ENCODE results near the gene NFATC2.

Gene NFATC2

DNA sequence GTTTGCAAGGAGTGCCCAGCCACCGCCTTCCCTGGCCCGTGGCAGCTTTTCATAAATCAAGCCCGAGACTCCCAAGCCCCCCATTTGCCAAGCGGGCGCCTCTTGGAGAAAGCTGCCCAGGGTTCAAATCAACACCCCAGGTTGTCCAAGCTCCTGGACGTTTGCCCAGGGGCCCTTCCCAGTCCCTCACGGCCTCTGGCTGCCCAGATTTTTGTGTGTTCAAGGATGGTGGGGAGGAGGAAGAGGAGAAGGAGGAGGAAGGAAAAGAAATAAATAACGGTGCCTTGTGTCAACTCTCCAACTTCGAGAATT lies 20.6 kb upstream of the NFATC2 start:
- no peak for DNase-seq (ENCODE audit: low read depth)
- TF ChIP-seq, protein P1, sequence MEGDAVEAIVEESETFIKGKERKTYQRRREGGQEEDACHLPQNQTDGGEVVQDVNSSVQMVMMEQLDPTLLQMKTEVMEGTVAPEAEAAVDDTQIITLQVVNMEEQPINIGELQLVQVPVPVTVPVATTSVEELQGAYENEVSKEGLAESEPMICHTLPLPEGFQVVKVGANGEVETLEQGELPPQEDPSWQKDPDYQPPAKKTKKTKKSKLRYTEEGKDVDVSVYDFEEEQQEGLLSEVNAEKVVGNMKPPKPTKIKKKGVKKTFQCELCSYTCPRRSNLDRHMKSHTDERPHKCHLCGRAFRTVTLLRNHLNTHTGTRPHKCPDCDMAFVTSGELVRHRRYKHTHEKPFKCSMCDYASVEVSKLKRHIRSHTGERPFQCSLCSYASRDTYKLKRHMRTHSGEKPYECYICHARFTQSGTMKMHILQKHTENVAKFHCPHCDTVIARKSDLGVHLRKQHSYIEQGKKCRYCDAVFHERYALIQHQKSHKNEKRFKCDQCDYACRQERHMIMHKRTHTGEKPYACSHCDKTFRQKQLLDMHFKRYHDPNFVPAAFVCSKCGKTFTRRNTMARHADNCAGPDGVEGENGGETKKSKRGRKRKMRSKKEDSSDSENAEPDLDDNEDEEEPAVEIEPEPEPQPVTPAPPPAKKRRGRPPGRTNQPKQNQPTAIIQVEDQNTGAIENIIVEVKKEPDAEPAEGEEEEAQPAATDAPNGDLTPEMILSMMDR (IDR thresholded peaks at IDR 0.05; ENCODE audit: control insufficient read depth, extremely low read depth, insufficient read depth), result no peak
- H3K4me3 ChIP-seq (ENCODE audit: low read depth, low read length), result no peak overlapping the region; the same call in 1 of the 2 replicates

DNA sequence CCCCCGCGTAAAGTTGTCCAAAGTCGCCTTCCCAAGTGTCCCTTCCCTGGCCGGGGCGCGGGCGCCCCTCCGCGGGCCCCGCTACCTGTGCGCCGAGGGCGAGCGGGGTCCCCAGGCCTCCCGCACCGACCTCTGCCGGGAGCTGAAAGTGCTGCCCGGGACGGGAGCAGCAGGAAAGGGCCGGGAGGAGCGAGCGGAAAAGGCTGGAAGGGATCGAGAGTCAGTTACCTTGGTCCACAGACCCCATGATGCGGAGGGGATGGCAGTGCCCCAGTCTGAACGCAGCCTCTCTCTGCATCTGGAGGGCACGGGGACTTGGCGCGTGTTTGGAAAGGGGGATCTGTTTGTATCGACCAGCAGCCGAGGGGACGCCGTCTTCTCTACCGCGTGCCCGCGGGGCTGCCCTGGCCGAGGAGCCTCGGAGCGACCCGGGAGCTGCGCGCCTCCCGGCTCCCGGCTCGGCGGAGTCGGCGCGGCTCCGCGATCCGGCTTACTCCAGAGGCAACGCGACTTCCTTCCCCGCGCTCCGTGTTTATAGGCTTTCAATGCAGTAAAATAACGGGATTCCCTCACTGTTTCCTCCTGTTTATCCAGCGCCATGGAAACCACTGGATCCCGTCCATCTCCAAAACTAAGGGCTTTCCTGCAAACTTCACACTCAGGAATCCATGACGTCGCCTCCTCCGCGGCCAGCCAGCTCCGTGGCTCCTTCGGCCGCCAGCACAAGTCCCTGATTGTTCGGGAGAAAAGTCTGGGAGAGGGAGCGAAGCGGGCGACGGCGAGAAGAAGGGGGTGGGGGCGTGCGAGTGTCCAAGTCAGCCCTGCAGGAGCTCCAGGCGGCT lies 20.0 kb upstream of the NFATC2 start:
- peak overlapping the region; percentile 41 for H3K4me3 ChIP-seq (ENCODE audit: low read depth, low read length)
- TF ChIP-seq, protein P1 (IDR thresholded peaks at IDR 0.05; ENCODE audit: control insufficient read depth, extremely low read depth, insufficient read depth), result 0 out of 2 replicates have a peak, but pooled peaks have one; percentile 14
- peak; percentile 72 for DNase-seq (ENCODE audit: low read depth)

DNA sequence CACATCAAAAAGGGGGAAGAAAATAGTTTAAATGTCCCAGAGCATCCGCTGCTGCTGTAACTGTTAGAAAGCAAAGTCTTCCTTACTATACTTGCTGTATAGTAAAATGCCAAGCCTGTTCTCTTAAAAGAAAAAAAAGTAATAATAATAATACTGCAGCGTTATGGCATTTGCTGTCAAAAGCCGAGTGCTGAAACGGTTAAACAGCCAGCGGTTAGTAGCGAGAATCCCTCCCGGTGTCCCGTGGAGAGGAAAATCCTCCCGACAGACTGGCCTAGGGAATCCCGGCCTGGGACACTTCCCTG lies 19.5 kb upstream of the NFATC2 start:
- peak overlapping the region; percentile 41 for H3K4me3 ChIP-seq (ENCODE audit: low read depth, low read length)
- TF ChIP-seq, protein P1 (IDR thresholded peaks at IDR 0.05; ENCODE audit: control insufficient read depth, extremely low read depth, insufficient read depth), result no peak

GRCh38 chr20:51560550-51561307 lies 18.2 kb upstream of the NFATC2 start:
- no peak overlapping the region for H3K4me3 ChIP-seq (ENCODE audit: low read depth, low read length)
- TF ChIP-seq, protein P1 (IDR thresholded peaks at IDR 0.05; ENCODE audit: control insufficient read depth, extremely low read depth, insufficient read depth), result no peak
- no peak for DNase-seq (ENCODE audit: low read depth)

More for the DNA sequence above, 19.5 kb upstream of the NFATC2 start:
- DNase-seq (ENCODE audit: low read depth), result no peak

DNA sequence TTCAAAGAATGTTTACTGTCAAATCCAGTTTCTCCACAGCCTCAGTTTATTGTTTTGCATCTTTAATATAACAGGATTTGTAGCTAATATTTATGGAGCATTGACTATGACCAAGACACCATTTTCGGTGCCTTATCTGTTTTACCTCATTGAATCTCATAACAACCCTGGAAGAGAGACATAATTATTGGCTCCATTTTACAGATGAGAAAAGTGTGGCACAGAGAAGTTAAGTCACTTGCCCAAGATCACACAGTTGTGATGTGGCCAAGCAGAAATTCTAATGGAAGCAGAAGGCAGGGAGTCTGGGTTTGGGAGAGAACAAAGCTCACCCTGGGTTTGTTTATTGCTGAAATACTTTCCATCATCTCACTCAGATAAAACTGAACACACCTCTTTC lies 17.5 kb upstream of the NFATC2 start:
- TF ChIP-seq, protein P1 (IDR thresholded peaks at IDR 0.05; ENCODE audit: control insufficient read depth, extremely low read depth, insufficient read depth), result no peak
- no peak overlapping the region for H3K4me3 ChIP-seq (ENCODE audit: low read depth, low read length)

DNA sequence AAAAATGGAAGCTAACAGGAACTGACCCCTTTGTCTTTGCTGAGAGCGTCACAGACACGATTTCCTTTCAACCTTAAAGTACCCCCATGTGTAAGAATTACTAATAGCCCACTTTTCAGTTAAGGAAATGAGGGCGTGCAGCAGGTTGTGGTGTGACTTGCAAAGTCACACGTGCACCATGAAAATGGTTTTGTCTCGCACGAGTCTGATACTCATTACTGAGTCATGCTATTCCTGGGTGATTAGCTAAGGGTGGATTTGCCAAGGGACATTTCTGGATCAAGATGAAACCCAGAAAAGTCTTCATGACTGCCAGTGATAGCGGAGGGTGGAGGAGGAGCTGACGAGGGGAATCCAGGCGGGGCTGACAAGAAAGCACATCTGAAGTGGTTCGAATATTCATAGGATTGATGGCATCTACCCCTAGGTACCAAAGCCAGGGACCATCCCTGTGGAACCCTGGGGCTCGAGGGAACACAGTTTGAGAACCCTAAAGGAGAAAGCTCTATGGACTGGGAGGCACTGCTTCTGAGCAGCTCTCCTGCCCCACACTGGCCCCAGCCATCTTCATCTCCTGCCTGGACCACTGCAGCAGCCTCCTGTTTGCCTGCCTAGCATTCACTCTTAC lies 12.1 kb upstream of the NFATC2 start:
- no peak overlapping the region for H3K4me3 ChIP-seq (ENCODE audit: low read depth, low read length)
- TF ChIP-seq, protein P1 (IDR thresholded peaks at IDR 0.05; ENCODE audit: control insufficient read depth, extremely low read depth, insufficient read depth), result no peak
- DNase-seq (ENCODE audit: low read depth), result no peak

More for the DNA sequence above, 17.5 kb upstream of the NFATC2 start:
- DNase-seq (ENCODE audit: low read depth), result no peak

Measured in LNCaP clone FGC (cell line).